PC-3 (cell line): Measurements from ENCODE around the gene BRD3.

Experiments
- CTCF ChIP-seq: fragments of 300-600 bp; sonication (generic); conservative IDR thresholded peaks from 2 replicates; pipeline ENCODE4 v1.5.1; 2017; ENCODE audit warnings: antibody characterized with exemption, low read depth, mild to moderate bottlenecking, low read length
- EZH2 ChIP-seq: fragments of 300-600 bp; sonication (generic); IDR thresholded peaks from one replicate; pipeline ENCODE4 v1.6.1; 2017; ENCODE audit warnings: antibody characterized with exemption, mild to moderate bottlenecking, low read length; ENCODE audit not compliant: unreplicated experiment
- EZH2phosphoT487 ChIP-seq: fragments of 300-600 bp; sonication (generic); IDR thresholded peaks from 2 replicates; pipeline ENCODE4 v1.6.1; 2018; ENCODE audit warnings: mild to moderate bottlenecking, antibody characterized with exemption, low read length, borderline replicate concordance

- no peak for TF ChIP-seq EZH2
- TF ChIP-seq EZH2phosphoT487, result no peak
- no peak for TF ChIP-seq CTCF
These were observed 28.2 kb downstream of the BRD3 start for GRCh38 chr9:134039386-134040175.
